WTC11 (cell line): ENCODE data around the gene SETD1B. TPM values are rescaled to one million over a fixed set of nuclear protein-coding genes. Genes with fewer than 3 reads are reported as not detected.

Experiments
- ARID4B ChIP-seq: sonication (generic); formaldehyde crosslinking; IDR thresholded peaks from 2 replicates; pipeline ENCODE4 v1.8.0; 2023; ENCODE audit warnings: missing genetic modification reagents, mild to moderate bottlenecking, borderline replicate concordance
- ATF1 ChIP-seq: sonication (generic); formaldehyde crosslinking; IDR thresholded peaks from 2 replicates; pipeline ENCODE4 v1.8.1; 2023; ENCODE audit warnings: mild to moderate bottlenecking, moderate library complexity, missing genetic modification reagents
- ATF6 ChIP-seq: sonication (generic); formaldehyde crosslinking; IDR thresholded peaks from 2 replicates; pipeline ENCODE4 v1.8.1; 2023; ENCODE audit warnings: mild to moderate bottlenecking, missing genetic modification reagents
- CREM ChIP-seq: sonication (generic); formaldehyde crosslinking; IDR thresholded peaks from 2 replicates; pipeline ENCODE4 v1.8.1; 2022; ENCODE audit warnings: mild to moderate bottlenecking, missing genetic modification reagents, moderate library complexity
- ELF4 ChIP-seq: sonication (generic); formaldehyde crosslinking; IDR thresholded peaks from 2 replicates; pipeline ENCODE4 v1.8.1; 2022; ENCODE audit warnings: low read depth, mild to moderate bottlenecking, moderate library complexity, missing genetic modification reagents
- SMAD4 ChIP-seq: sonication (generic); formaldehyde crosslinking; IDR thresholded peaks from 2 replicates; pipeline ENCODE4 v1.8.0; 2022; ENCODE audit warnings: mild to moderate bottlenecking, missing genetic modification reagents
- SOX15 ChIP-seq: fragments of 250-450 bp; sonication (Bioruptor Pico); IDR thresholded peaks from 2 replicates; pipeline ENCODE4 v1.9.0; 2021; ENCODE audit warnings: mild to moderate bottlenecking
- TEAD1 ChIP-seq: sonication (generic); formaldehyde crosslinking; IDR thresholded peaks from 2 replicates; pipeline ENCODE4 v1.8.0; 2022; ENCODE audit warnings: mild to moderate bottlenecking, missing genetic modification reagents
- TEAD4 ChIP-seq: sonication (generic); formaldehyde crosslinking; IDR thresholded peaks from 2 replicates; pipeline ENCODE4 v1.8.0; 2022; ENCODE audit warnings: mild to moderate bottlenecking, missing genetic modification reagents
- USF1 ChIP-seq: sonication (generic); formaldehyde crosslinking; IDR thresholded peaks from 2 replicates; pipeline ENCODE4 v1.8.0; 2022; ENCODE audit warnings: mild to moderate bottlenecking, missing genetic modification reagents
- ZMAT4 ChIP-seq: fragments of 250-450 bp; sonication (Bioruptor Pico); IDR thresholded peaks from 2 replicates; pipeline ENCODE4 v1.9.0; 2021; ENCODE audit warnings: mild to moderate bottlenecking
- ZNF138 ChIP-seq: sonication (generic); formaldehyde crosslinking; conservative IDR thresholded peaks from 2 replicates; pipeline ENCODE4 v1.8.1; 2022; ENCODE audit warnings: mild to moderate bottlenecking, moderate library complexity, missing genetic modification reagents
- total RNA-seq: library from RNA; stranded (reverse); gene quantifications from 3 replicates; pipeline ENCODE4 v1.2.3, GENCODE V29; 2021
- TF ChIP-seq, protein P1 (sequence below): sonication (generic); formaldehyde crosslinking; IDR thresholded peaks from 2 replicates; pipeline ENCODE4 v1.8.1; 2022; ENCODE audit warnings: low read depth, missing genetic modification reagents, borderline replicate concordance
- TF ChIP-seq, protein P2 (sequence below): sonication (generic); formaldehyde crosslinking; IDR thresholded peaks from 2 replicates; pipeline ENCODE4 v1.8.0; 2022; ENCODE audit warnings: missing genetic modification reagents
- TF ChIP-seq, protein P3 (sequence below): fragments of 200-600 bp; IDR thresholded peaks from 2 replicates; pipeline ENCODE4 v1.8.0; 2022; ENCODE audit warnings: antibody characterized with exemption

SETD1B gene
- total RNA-seq, 1 experiment from 2014 or later = 19.5 TPM

DNA sequence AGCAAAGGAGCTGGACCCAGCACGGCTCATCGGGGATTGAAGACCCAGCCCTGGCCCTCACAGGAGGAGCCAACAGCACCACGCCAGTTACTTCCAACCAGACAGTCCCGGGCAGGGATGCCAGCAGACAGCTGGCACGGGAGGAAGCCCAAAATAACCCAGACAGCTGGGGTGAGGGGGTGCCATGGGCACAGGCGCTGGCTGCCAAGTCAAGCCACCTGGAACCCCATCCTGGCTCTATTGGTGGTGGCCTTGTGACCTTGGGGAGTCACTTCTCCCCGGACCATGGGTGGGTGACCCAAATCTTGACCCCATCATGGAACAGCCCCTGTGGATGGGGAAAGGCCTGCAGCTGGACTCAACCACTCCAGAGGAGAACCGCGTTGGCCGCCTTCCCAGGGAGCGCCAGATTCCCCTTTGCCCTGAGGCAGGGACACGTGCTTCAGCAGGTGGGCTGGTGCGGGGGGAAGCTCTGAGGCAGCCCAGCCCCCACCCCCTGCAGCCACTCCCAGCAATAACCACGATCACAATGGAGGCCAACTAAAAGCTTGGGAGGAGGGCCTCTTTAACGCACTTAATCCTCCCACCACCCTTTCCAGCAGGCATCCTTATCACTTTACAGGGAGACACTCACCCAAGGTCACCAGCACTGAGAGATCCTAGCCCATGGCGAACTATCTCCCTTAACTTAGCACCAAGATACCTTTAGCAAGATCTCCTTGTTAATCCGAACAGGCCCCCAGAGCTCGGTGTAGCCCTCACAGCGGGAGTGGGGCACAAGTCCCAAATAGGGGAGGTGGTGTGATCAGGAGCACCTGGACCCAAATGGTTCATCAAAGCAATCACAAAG, 5.6 kb upstream of the SETD1B start (continued):
- TF ChIP-seq ARID4B (CRISPR knock-in tag) (no peak), SMAD4 (no peak), ZNF138 (CRISPR knock-in tag) (no peak), ZMAT4 (CRISPR knock-in tag) (no peak), ELF4 (CRISPR knock-in tag) (no peak), ATF1 (CRISPR knock-in tag) (no peak), ATF6 (CRISPR knock-in tag) (no peak), SOX15 (CRISPR knock-in tag) (no peak), TEAD1 (CRISPR knock-in tag) (no peak), CREM (CRISPR knock-in tag) (no peak), USF1 (0 out of 2 replicates have a peak, but pooled peaks have one; percentile 20), TEAD4 (no peak)
- TF ChIP-seq, protein P1, sequence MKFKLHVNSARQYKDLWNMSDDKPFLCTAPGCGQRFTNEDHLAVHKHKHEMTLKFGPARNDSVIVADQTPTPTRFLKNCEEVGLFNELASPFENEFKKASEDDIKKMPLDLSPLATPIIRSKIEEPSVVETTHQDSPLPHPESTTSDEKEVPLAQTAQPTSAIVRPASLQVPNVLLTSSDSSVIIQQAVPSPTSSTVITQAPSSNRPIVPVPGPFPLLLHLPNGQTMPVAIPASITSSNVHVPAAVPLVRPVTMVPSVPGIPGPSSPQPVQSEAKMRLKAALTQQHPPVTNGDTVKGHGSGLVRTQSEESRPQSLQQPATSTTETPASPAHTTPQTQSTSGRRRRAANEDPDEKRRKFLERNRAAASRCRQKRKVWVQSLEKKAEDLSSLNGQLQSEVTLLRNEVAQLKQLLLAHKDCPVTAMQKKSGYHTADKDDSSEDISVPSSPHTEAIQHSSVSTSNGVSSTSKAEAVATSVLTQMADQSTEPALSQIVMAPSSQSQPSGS (CRISPR knock-in tag) = no peak
- TF ChIP-seq, protein P2, sequence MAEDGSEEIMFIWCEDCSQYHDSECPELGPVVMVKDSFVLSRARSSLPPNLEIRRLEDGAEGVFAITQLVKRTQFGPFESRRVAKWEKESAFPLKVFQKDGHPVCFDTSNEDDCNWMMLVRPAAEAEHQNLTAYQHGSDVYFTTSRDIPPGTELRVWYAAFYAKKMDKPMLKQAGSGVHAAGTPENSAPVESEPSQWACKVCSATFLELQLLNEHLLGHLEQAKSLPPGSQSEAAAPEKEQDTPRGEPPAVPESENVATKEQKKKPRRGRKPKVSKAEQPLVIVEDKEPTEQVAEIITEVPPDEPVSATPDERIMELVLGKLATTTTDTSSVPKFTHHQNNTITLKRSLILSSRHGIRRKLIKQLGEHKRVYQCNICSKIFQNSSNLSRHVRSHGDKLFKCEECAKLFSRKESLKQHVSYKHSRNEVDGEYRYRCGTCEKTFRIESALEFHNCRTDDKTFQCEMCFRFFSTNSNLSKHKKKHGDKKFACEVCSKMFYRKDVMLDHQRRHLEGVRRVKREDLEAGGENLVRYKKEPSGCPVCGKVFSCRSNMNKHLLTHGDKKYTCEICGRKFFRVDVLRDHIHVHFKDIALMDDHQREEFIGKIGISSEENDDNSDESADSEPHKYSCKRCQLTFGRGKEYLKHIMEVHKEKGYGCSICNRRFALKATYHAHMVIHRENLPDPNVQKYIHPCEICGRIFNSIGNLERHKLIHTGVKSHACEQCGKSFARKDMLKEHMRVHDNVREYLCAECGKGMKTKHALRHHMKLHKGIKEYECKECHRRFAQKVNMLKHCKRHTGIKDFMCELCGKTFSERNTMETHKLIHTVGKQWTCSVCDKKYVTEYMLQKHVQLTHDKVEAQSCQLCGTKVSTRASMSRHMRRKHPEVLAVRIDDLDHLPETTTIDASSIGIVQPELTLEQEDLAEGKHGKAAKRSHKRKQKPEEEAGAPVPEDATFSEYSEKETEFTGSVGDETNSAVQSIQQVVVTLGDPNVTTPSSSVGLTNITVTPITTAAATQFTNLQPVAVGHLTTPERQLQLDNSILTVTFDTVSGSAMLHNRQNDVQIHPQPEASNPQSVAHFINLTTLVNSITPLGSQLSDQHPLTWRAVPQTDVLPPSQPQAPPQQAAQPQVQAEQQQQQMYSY (CRISPR knock-in tag) = no peak
- TF ChIP-seq, protein P3, sequence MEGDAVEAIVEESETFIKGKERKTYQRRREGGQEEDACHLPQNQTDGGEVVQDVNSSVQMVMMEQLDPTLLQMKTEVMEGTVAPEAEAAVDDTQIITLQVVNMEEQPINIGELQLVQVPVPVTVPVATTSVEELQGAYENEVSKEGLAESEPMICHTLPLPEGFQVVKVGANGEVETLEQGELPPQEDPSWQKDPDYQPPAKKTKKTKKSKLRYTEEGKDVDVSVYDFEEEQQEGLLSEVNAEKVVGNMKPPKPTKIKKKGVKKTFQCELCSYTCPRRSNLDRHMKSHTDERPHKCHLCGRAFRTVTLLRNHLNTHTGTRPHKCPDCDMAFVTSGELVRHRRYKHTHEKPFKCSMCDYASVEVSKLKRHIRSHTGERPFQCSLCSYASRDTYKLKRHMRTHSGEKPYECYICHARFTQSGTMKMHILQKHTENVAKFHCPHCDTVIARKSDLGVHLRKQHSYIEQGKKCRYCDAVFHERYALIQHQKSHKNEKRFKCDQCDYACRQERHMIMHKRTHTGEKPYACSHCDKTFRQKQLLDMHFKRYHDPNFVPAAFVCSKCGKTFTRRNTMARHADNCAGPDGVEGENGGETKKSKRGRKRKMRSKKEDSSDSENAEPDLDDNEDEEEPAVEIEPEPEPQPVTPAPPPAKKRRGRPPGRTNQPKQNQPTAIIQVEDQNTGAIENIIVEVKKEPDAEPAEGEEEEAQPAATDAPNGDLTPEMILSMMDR = no peak
